ENCODE measurements around the gene ZNF732. TPM values are rescaled to one million over a fixed set of nuclear protein-coding genes. Genes with fewer than 3 reads are reported as not detected.

Gene ZNF732
- total RNA-seq (not detected in 2 replicates), polyA plus RNA-seq (not detected in 2 replicates)

DNA sequence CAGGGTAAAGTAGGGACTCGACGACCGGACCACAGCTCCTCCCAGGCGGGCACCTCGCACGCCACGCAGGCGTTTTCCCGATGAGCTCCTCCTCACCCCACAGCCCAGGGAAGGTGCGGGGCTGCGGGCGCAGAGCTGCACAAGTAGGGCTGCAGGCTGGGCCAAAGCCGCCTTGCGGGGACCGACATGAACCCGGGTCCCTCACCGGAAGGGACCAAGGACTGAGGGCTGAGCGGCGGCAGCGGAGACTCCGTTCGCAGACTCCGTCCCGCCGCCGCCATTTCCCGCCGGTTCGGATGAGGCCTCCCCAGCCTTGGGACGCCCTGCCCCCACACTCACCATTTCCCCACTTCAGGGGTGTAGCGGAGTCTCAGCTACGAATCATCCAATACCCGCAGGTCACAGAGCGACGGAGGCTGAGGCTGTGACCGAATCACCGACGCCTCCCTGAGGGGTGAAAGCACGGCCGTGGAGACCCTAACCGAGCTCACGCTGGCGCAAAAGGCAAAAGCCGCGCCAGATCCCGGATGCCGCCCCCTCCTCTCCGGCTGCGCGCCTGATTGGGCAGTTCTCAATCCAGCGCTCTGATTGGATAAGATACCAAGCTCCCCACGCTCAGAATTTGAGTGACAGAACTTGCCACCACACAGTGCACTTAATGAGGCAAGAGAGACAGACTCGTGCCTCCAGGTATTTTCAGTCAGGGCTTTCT, at the start of gene ZNF732:
Gene ZNF732 (minus strand): TSS at position 506 of the 712 bp plus-strand sequence. CDS start 164 bp downstream, at position 342.
- Histone ChIP-seq H3K9me3 (ENCODE audit: low read depth) (no peaks in the 10 kb centered on the region), H3K79me2 (no peaks in the 10 kb centered on the region), H4K20me1 (ENCODE audit: insufficient read depth, poor library complexity, severe bottlenecking) (no peaks in the 10 kb centered on the region), H3K4me2 (no peak within 1 kb of the TSS), H3K36me3 (replicated peaks; ENCODE audit: insufficient read depth, low read depth) (no peaks in the 10 kb centered on the region), H2AFZ (no peak within 1 kb of the TSS), H3K9me2 (replicated peaks; ENCODE audit: insufficient read depth) (no peaks in the 10 kb centered on the region), H3K27me3 (no peaks in the 10 kb centered on the region), H3K4me3 (no peak within 1 kb of the TSS), H3K4me1 (ENCODE audit: insufficient read depth) (no peaks in the 10 kb centered on the region), H3K27ac (no peak within 1 kb of the TSS)
- TF ChIP-seq, protein P1, sequence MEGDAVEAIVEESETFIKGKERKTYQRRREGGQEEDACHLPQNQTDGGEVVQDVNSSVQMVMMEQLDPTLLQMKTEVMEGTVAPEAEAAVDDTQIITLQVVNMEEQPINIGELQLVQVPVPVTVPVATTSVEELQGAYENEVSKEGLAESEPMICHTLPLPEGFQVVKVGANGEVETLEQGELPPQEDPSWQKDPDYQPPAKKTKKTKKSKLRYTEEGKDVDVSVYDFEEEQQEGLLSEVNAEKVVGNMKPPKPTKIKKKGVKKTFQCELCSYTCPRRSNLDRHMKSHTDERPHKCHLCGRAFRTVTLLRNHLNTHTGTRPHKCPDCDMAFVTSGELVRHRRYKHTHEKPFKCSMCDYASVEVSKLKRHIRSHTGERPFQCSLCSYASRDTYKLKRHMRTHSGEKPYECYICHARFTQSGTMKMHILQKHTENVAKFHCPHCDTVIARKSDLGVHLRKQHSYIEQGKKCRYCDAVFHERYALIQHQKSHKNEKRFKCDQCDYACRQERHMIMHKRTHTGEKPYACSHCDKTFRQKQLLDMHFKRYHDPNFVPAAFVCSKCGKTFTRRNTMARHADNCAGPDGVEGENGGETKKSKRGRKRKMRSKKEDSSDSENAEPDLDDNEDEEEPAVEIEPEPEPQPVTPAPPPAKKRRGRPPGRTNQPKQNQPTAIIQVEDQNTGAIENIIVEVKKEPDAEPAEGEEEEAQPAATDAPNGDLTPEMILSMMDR (IDR thresholded peaks at IDR 0.05; ENCODE audit: poor library complexity): no peak
- TF ChIP-seq EZH2phosphoT487 (IDR thresholded peaks at IDR 0.05; ENCODE audit: low read depth, severe bottlenecking, unreplicated experiment): no peak
- TF ChIP-seq EZH2 (IDR thresholded peaks at IDR 0.05; ENCODE audit: borderline replicate concordance): no peak
- 93% methylated on average over 41 of the region's 53 CpGs for WGBS (ENCODE audit: low lambda C conversion rate, missing lambda C conversion rate)
- DNase-seq (ENCODE audit: low spot score): no peak

- H3K4me3 ChIP-seq: no peak overlapping the region
- no peak overlapping the region for H3K27ac ChIP-seq
- no peak for TF ChIP-seq EZH2 (IDR thresholded peaks at IDR 0.05; ENCODE audit: borderline replicate concordance)
- TF ChIP-seq, protein P1 (IDR thresholded peaks at IDR 0.05; ENCODE audit: poor library complexity): no peak
- TF ChIP-seq EZH2phosphoT487 (IDR thresholded peaks at IDR 0.05; ENCODE audit: low read depth, severe bottlenecking, unreplicated experiment): no peak
- H3K27me3 ChIP-seq: no peaks in the 10 kb centered on the region
- no peaks in the 10 kb centered on the region for H3K9me2 ChIP-seq (replicated peaks; ENCODE audit: insufficient read depth)
- H3K9me3 ChIP-seq (ENCODE audit: low read depth): peaks cover 40% of the 10 kb centered on the region
- H3K36me3 ChIP-seq (replicated peaks; ENCODE audit: insufficient read depth, low read depth): peaks cover 12% of the 10 kb centered on the region
- WGBS (ENCODE audit: low lambda C conversion rate, missing lambda C conversion rate): 94% methylated on average over 4 of the region's 4 CpGs
- H3K4me2 ChIP-seq: no peak overlapping the region
- DNase-seq (ENCODE audit: low spot score): no peak
- H3K4me1 ChIP-seq (ENCODE audit: insufficient read depth): peaks cover 5% of the 10 kb centered on the region
- H3K79me2 ChIP-seq: peaks cover 59% of the 10 kb centered on the region
- H4K20me1 ChIP-seq (ENCODE audit: insufficient read depth, poor library complexity, severe bottlenecking): no peaks in the 10 kb centered on the region
- H2AFZ ChIP-seq: no peak overlapping the region
Observed at GRCh38 chr4:340011-340410, 34.7 kb upstream of the ZNF732 start.

DNA sequence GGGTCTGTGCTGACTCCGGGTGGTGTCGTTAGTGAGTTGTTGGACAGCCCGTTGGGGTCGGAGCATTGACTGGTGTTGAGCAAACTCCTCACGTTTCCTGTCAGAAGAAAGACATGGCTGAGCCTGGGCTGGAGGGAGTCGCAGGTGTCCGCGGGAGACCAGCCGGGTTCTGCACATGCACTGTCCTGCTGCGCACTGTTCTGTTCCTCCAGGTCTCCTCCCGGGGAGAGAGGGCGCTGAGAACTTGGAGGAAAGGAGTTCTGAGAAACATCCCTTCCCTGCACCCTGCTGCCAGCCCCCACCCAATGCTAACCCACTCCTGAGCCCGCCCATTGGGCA, 33.5 kb upstream of the ZNF732 start:
- no peak for DNase-seq (ENCODE audit: low spot score)
- Histone ChIP-seq H3K27me3 (no peaks in the 10 kb centered on the region), H3K79me2 (peaks cover 54% of the 10 kb centered on the region), H3K27ac (peak overlapping the region; percentile 90), H4K20me1 (ENCODE audit: insufficient read depth, poor library complexity, severe bottlenecking) (no peaks in the 10 kb centered on the region), H3K4me2 (peak overlapping the region; percentile 93), H3K4me1 (ENCODE audit: insufficient read depth) (peaks cover 5% of the 10 kb centered on the region), H2AFZ (peak overlapping the region; percentile 23), H3K9me3 (ENCODE audit: low read depth) (peaks cover 29% of the 10 kb centered on the region), H3K36me3 (replicated peaks; ENCODE audit: insufficient read depth, low read depth) (peaks cover under 1% of the 10 kb centered on the region), H3K4me3 (peak overlapping the region; percentile 37), H3K9me2 (replicated peaks; ENCODE audit: insufficient read depth) (no peaks in the 10 kb centered on the region)
- 14% methylated on average over 12 of the region's 13 CpGs for WGBS (ENCODE audit: low lambda C conversion rate, missing lambda C conversion rate)
- TF ChIP-seq EZH2 (IDR thresholded peaks at IDR 0.05; ENCODE audit: borderline replicate concordance): no peak

- Histone ChIP-seq H3K4me2 (peak overlapping the region; percentile 93), H3K9me3 (ENCODE audit: low read depth) (peaks cover 27% of the 10 kb centered on the region), H3K27me3 (no peaks in the 10 kb centered on the region), H3K36me3 (replicated peaks; ENCODE audit: insufficient read depth, low read depth) (no peaks in the 10 kb centered on the region), H3K27ac (peak overlapping the region; percentile 90), H3K4me3 (peak overlapping the region; percentile 37), H3K79me2 (peaks cover 51% of the 10 kb centered on the region), H3K4me1 (ENCODE audit: insufficient read depth) (peaks cover 5% of the 10 kb centered on the region), H4K20me1 (ENCODE audit: insufficient read depth, poor library complexity, severe bottlenecking) (no peaks in the 10 kb centered on the region), H2AFZ (peak overlapping the region; percentile 23), H3K9me2 (replicated peaks; ENCODE audit: insufficient read depth) (no peaks in the 10 kb centered on the region)
- no peak for TF ChIP-seq EZH2 (IDR thresholded peaks at IDR 0.05; ENCODE audit: borderline replicate concordance)
- 1% methylated on average over 44 of the region's 52 CpGs for WGBS (ENCODE audit: low lambda C conversion rate, missing lambda C conversion rate)
- peak; percentile 70 for DNase-seq (ENCODE audit: low spot score)
Observed at GRCh38 chr4:337932-338758, 32.9 kb upstream of the ZNF732 start.

All from hepatocyte (in vitro differentiated cells).